NCI-H2171 (cell line): Measurements from ENCODE around the gene TNS3.
A peak's percentile ranks its signal among the peaks of the same experiment; 100 is the strongest.

Source experiments
- DNase-seq: peaks from one replicate; lab custom pipeline; 2025; lab: John Stamatoyannopoulos, UW

Gene TNS3

DNA sequence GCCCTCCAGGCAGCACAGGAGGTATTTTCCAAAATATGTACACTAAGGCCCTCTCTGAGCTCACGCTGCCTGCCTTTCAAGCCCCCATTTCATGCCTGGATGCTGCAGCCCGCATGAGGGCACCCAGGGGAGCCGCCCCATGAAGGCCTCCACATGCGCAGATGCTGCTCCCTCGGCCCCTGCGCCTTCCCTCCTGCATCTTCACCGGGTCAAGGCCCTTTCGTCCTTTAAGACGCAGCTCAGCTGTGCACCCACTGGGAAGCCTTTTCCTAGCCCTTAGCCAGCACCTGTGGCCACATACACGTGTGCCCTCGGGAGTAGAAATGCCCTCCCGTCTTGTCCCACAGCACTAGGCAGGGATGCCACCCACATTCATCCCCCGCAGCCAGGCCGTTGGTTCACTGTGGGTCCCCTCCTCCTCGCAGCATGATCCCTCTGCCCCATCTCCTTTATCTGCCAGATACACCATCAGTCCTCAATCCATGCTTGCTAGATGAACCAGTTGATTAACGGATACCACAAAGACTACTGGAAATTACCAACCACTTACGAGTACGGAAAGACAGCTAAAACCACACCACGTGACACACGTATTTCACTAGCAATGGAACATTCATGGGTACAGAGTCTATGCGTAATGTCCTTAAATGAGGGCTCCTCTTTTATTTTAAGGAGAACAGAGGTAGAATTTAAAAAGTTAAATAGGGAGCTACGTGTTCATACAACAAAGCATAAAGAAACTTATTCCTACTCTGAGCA lies 278.0 kb downstream of the TNS3 start:
- no peak for DNase-seq

DNA sequence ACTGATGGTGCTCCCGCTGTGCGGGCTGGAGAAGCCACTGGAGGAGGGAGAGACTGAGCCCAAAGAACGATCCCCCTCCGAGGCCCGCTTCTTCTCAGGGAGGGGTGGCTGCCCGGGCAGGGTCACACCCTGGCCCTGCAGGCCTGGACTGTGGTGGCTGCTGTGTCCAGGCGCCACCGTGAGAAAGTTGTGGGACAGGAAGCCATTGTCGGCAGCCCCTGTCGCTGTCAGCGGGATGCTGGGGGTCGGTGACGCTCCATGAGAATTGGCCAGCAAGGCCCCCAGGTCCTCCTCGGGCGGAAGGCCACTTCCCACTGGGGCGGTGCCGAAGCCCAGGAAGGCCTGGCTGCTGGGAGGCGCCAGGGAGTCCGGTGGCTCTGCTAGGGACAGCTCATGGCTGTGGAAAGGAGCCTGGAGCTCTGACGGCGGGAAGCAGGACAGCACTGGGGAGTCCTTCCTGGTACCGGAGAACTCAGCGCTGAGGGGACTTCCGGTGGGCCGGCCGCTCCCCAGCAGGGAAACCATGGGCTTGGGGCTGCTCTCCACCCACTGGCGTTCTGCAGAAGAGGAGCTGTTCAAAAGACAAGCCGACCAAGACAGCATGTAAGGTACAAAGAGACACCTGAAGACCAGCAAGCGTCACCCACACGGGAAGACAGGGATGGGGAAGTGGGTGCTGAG lies 278.8 kb downstream of the TNS3 start:
- no peak for DNase-seq

DNA sequence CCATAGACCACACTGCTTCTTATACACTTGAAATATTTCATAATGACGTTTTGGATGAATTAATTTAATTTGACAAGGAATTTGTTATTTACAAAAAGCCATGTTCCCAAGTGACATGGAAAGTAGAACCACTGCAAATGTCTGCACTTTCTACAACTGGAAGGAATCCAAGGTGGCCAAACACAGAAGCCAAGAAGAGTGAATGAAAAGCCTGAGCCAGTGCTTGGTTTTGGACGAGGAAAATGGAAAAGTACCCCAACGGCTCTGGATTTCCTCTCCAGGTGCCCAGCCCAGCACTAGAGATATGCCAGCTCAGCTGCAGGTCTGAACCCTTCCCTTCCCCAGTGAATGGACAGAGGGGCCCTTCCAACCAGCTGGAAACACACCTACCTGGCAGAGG lies 279.4 kb downstream of the TNS3 start:
- DNase-seq = no peak

DNA sequence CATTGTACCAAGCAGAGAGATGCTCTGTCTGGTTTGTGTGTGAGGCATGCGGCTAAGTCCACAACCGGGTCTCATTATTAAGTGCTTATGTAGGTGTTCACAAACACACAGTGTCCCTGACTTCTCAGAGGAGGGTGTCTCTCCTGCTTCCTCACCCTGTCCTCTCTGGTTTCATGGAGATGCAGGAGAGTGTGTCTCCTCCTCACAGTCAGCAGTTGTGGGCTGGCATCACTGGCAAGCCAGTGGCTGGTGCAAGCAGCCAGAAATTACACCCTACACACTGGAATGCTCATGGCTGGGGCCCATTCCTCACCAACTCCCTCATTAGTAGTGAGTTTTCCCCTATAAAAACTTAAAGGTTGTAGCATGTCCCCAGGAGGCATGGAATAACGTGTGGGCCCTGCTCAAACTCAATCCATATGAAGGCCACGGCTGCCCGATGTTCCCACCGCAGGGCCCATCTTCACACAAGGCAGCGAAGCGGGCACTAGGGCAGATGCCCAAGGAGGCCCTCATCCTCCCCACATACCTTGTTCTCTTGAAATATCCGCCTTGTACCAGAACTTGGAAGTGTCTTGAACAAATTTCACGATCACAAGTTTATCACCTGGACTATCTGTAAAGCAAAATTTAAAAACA lies 280.1 kb downstream of the TNS3 start:
- DNase-seq = no peak

DNA sequence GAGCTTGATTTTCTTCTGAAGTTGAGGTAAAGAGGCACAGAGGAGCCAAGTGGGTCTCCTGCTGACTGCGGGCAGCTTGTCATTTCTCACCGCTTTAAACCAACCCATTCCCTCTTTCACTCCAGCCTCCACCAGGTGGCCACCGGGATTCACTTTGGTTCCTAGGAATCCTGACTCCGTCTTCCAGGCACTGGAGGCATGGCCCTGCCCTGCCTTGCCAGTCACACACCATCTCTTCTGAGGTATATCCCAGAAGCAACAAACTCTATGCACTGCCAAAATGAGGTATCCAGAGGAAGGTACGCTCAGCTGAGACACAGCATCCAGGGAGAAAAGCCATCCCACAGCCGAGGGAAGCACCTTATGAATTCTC lies 280.8 kb downstream of the TNS3 start:
- DNase-seq = no peak

DNA sequence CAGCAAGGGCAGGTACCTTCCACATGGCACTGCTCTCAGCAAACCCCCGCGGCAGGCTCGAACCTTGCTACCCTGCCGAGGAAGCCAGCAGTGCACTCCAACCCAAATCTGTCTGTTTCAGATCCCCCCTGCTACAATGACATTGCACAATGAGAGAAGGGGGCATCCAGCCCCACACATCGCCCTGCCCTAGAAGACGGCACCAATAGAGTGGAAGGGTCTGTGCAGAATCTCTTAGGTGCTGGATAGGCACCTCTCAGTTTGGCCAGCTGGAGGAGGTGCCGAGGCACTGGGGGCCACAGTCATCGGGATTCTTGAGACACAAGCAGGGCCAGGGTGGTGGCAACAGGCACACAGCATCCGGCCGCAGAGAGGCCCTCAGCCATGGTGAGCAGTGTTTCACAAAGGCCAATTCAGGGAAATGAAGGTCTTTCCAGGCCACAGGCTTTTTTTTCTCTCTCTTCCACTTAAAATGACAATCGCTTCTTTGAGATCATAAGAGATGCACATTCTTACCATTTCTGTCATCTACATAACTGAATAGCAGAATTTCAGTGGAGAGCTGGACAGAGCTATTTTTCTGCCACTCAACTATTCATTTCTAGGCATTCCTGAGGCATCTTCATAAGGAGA lies 281.3 kb downstream of the TNS3 start:
- no peak for DNase-seq

DNA sequence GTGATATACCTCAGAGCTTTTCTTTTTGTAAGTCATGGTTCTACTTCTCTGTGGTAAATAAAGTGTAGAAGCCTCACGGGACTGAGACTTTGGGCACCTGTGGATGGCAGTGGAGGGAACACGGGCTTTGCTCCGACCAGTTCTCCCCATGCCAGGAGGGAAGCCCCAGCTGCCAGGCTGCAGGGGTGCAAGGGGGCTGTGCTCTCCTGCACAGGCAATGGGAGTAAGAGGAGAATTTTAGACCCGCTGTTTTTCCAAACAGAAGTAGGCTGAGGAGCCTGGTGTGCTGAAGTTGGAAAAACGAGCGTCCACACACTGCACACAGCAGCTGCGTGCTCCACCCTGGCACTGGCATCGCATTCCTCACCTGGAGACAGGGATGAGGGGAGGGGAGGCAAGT lies 282.4 kb downstream of the TNS3 start:
- DNase-seq = no peak

DNA sequence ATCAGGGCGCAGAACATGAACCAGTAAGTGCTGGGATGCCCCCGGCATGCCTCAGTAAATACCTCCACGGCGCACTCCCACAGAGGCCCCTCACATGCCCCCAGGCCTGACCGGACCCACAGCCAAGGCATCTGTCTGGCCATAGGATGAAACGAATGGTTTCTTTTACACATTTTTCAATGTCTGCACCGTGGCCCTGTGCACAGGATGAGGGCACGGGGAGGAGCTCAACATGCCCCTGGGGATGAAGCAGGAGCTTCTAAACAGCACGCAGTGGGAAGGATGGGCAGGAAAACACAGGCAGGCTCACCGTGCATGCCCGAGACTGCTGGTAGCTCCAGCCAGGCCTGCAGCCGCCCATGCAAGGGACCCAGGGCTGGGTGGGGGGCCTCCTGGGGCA lies 283.3 kb downstream of the TNS3 start:
- DNase-seq = no peak

DNA sequence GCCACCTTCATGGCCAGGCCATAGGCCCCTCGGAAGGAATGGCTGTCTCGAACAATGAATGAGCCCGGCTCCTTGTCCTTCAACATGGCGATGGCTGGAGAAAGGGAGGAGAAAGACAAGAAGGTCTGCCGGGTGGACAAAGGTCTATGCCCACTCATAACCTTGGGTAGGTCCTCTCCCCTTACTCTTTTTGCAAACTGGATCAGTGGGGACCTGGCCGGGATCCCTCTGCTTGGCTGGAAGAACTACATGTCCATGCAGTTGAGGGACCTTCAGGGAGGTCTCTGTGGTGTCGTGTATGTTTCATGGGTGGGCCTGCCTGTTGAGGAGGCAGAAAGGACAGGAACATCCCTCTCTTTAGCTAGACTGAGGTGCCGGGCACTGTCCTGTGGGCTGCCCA lies 284.8 kb downstream of the TNS3 start:
- DNase-seq = no peak

DNA sequence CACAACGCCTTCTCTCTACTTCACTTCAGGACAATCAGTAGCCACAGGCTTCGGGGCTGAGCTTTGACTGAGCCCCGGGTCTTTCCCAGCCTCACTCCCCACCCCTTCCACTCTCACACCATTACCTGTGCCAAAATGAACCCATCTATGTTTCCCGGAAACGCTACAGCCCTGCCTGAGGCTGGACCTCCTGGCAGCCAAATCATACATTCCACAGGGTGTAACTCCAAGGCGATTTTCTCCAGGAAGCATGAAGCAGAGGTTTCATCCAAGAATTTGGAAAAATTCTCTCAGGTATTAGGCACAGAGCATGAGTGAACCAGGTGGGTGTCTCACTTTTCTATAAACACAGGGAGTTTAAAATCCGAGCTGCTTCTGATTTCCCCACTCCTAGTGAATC lies 286.3 kb downstream of the TNS3 start:
- DNase-seq = no peak

DNA sequence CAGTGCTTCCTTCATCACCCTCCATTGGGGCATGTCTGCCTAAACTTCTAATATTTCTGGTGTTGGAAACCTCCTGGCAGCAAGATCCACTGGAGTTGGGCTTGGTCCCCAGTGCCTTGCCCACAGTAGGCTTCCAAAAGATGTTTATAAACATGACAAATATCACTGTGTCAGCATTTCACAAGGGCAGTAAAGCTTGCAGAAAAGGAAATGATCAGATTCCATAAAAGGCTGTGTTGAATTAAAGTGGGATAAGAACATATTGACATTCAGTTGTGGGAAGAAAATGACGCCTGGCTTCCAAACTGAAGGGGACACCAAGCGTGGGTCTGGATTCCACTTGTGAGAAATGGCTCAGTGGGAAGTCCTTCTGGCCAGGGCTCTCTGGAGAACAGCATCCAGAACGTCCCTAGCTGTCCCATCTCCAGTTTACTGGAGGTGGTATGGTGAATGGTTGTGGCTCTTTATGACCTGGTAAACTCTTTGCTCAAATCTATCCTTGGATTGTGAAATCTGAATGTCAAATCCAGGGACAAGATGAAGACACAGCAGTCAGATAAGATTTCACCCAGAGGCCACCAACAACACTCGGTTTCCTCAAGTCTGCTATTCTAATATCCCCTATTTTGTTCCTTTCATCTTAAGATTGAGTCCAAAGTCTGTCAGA lies 287.2 kb downstream of the TNS3 start:
- DNase-seq = no peak

DNA sequence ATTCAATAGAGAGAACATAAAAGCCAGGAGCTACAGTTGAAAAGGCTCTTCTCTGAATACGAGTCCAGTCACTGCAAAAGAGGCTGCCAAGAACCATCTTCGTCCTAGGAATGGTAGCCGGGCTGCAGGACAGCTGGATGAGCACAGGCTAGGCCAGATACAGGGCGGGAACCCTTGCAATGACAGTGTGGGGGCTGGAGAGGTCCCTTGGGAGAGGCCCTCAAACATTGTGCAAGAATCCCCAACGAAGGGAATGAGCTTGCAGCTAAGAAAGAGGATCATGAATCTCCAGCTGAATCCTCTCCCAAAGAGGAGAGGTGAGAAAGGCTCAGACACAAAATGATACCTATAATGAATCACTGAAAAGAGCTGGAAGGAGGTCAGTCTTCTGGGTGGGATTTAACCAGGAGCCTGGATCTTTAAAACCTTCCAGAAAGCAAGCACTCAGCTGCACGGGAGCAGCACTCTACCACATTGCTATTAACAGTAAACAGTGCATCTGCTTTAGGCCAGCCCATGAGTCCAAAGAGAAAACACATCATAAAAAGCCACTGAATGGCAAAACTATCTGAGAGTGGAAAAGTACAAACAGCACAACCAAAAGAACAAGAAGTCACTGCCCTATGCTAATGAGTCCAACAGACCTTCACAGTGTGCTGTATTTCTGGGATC lies 287.9 kb downstream of the TNS3 start:
- no peak for DNase-seq

DNA sequence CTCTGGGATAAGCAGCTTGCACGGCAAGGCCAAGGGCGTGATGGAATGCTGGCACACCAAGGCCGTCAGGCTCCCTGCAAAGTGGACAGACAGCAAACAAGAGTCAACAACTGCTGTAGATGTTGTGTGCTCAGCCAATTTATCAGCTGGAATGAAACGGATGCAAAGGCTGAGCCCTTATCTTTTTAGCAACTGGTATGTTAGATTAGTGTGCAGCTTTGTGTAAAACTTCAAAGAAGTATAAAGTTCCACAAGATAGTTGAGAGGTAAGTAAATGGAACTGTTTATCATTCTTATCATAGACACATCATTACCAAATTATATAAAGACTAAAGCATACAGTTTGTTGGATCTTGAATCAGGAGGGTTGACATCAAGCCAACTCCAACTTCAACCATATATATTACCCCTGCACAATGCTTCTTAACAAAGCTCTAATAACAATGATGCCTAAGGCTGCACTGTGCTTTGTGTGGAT lies 289.0 kb downstream of the TNS3 start:
- DNase-seq = no peak

DNA sequence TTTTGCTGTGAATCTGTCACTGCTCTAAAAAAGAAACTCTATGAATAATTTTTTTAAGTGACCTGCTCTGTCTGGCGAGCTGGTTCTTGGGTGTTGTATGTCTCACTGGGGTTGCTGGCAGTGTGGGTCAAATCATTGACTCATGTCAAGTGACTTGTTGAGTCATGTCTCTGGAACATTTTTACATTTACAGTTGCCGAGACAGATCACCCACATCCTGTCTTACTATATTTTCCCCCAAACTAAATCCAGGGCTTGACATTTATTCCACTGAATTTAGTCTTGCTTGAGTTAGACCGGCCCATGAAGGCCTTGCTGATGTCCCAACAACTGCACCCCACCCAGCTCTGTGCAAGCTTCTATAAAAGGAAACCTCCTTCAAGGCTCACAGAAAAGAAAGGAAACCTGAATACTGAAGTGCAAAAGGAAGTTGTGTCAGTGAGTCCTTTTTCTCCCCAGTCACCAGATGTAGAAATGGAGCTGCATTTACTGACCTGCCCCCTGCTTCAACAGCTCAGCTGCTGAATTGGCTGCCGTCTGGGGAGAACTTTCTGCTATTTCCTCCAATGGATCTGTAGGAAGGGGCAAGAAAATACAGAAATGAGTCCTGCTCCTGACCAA lies 290.3 kb downstream of the TNS3 start:
- no peak for DNase-seq

DNA sequence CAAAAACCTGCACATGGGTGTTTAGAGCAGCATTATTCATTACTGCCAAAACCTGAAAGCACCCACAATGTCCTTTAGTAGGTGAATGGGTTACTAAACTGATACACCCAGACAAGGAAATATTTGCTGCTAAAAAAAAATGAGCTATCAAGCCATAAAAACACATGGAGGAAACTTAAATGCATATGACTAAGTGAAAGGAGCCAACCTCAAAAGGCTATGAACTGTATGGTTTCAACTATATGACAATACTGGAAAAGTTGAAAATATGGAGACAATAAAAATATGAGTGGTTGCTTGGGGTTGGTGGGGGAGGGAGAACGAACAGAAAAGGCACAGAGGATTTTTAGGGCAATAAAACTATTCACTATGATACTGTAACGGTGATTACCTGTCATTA lies 291.0 kb downstream of the TNS3 start:
- DNase-seq = no peak

DNA sequence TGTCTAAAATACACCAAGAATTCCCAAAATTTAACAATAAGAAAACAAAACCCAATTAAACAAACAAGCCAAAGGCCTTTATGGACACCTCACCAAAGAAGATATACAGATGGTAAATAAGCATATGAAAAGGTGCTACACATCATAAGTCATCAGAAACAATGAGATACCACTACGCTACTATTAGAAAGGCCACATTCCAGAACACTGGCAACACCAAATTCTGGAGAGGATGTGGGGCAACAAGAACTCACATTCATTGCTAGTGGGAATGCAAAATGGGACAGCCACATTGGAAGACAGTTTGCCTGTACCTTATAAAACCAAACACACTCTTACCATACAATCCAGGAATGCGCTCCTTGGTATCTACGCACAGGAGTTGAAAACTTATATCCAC lies 291.4 kb downstream of the TNS3 start:
- no peak for DNase-seq

DNA sequence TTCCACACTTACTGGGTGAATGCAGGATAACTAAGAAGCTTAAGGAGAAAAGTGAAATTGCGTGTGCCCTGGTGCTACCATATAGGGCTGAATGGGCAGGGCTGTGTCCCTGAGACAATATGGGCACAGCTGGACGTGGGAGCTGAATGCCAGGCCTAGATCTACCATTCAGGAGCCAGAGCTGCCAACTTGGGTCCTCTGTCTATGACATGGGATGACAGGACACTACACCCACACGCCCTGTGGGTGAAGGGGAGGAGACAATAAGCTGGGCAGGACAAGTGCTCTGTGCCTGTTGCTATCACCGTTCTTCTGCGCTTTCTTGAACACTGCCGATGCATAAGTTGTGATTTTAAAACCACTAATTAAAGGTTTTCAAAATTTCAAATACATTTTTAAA lies 293.9 kb downstream of the TNS3 start:
- DNase-seq = no peak

DNA sequence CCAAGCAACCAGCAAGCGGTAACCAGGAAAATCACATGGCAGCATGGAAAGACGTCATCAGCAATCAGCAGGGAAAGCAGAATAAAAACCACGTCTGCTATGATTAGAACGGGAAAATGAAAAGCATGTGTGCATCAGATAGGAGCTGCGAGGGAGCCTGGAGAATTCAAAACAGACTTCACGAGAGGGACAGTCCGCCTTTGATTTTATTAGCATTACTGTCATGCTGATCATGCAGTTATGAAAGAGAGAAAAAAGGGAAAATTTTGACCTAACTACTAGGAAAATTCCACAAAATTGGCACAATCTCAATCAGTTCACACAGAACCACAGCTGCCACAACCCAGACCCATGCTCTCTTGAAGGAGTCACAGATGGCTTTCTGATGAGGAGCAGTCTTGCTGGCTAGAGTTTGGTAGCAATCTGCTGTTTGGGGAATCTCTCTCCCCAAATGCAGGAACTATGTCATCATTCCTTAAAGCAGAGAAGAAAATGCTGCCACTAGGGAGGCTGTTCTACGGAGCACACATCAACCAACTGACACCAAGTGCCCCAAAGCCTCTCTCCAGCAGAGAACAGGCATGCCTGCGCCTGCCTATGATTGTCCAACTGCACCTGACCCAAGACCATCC lies 295.9 kb downstream of the TNS3 start:
- no peak for DNase-seq

DNA sequence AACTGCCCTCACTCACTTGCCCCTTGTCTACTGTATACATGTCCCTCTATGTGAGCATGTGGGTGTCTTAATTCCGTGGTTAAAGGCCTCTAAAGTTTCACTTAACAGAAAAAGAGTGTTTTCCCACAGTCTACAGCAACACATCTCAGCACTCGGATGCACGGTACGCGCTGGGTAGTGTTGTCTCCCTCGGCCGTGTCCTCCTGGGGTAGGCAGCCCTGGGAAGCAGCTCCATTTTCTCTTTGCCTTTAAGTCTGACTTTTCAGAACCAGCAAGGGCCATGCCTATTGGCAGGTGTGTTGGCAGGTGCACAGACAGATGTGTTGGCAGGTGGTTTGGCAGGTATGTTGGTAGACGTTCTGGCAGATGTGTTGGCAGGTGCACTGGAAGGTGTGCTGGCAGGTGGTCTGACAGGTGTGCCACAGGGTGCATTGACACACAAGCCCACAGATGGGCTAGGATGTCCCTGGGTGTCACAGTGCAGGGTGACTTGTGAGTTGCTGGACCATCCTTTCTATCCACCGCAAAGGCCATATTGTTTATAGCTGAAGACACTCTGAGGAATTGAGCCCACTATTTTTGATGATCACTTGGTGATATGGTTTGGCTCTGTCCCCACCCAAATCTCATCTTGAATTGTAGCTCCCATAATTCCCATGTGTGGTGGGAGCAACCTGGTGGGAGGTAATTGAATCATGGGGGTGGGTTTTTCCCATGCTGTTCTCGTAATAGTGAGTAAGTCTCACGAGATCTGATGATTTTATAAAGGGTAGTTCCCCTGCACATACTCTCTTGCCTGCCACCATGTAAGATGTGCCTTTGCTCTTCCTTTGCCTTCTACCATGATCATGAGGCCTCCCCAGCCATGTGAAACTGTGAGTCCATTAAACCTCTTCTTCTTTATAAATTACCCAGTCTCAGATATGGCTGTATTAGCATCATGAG lies 296.9 kb downstream of the TNS3 start:
- DNase-seq = peak; percentile 14
